Ishikawa (cell line): Measurements from ENCODE around the gene LRRC46.

Experiments used
- CREB1 ChIP-seq: IDR thresholded peaks from 2 replicates; pipeline ENCODE4 v1.6.1; 2012; ENCODE audit warnings: low read depth
- EGR1 ChIP-seq: IDR thresholded peaks from 2 replicates; pipeline ENCODE4 v1.6.1; 2012
- EP300 ChIP-seq: IDR thresholded peaks from 2 replicates; pipeline ENCODE4 v1.6.1; 2012; ENCODE audit warnings: borderline replicate concordance
- FOXM1 ChIP-seq: IDR thresholded peaks from 2 replicates; pipeline ENCODE4 v1.6.1; 2012; ENCODE audit warnings: low read depth, borderline replicate concordance
- NFIC ChIP-seq: IDR thresholded peaks from 2 replicates; pipeline ENCODE4 v1.6.1; 2012
- RAD21 ChIP-seq: IDR thresholded peaks from 2 replicates; pipeline ENCODE4 v1.6.1; 2012; ENCODE audit warnings: low read depth
- TAF1 ChIP-seq: IDR thresholded peaks from 2 replicates; pipeline ENCODE4 v1.6.1; 2012; ENCODE audit warnings: low read depth, mild to moderate bottlenecking
- TCF12 ChIP-seq: IDR thresholded peaks from 2 replicates; pipeline ENCODE4 v1.6.1; 2012; ENCODE audit warnings: low read depth
- TEAD4 ChIP-seq: IDR thresholded peaks from 2 replicates; pipeline ENCODE4 v1.6.1; 2012
- YY1 ChIP-seq: IDR thresholded peaks from 2 replicates; pipeline ENCODE4 v1.6.1; 2012; ENCODE audit warnings: low read depth
- ZBTB7A ChIP-seq: IDR thresholded peaks from 2 replicates; pipeline ENCODE4 v1.6.1; 2012; ENCODE audit warnings: low read depth
- TF ChIP-seq, protein P1 (sequence below): IDR thresholded peaks from 2 replicates; pipeline ENCODE4 v1.6.1; 2012
- TF ChIP-seq, protein P2 (sequence below): IDR thresholded peaks from 2 replicates; pipeline ENCODE4 v1.6.1; 2012
- TF ChIP-seq, protein P3 (sequence below): IDR thresholded peaks from 2 replicates; pipeline ENCODE4 v1.6.1; 2012; ENCODE audit warnings: low read depth, mild to moderate bottlenecking

- TF ChIP-seq NFIC: no peak
- TF ChIP-seq EGR1: no peak
- no peak for TF ChIP-seq EP300
- TF ChIP-seq, protein P1, sequence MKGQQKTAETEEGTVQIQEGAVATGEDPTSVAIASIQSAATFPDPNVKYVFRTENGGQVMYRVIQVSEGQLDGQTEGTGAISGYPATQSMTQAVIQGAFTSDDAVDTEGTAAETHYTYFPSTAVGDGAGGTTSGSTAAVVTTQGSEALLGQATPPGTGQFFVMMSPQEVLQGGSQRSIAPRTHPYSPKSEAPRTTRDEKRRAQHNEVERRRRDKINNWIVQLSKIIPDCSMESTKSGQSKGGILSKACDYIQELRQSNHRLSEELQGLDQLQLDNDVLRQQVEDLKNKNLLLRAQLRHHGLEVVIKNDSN: no peak
- TF ChIP-seq TAF1: no peak
- TF ChIP-seq, protein P2, sequence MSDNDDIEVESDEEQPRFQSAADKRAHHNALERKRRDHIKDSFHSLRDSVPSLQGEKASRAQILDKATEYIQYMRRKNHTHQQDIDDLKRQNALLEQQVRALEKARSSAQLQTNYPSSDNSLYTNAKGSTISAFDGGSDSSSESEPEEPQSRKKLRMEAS: no peak; the same call in 1 of the 2 replicates
- no peak for TF ChIP-seq TCF12
- TF ChIP-seq, protein P3, sequence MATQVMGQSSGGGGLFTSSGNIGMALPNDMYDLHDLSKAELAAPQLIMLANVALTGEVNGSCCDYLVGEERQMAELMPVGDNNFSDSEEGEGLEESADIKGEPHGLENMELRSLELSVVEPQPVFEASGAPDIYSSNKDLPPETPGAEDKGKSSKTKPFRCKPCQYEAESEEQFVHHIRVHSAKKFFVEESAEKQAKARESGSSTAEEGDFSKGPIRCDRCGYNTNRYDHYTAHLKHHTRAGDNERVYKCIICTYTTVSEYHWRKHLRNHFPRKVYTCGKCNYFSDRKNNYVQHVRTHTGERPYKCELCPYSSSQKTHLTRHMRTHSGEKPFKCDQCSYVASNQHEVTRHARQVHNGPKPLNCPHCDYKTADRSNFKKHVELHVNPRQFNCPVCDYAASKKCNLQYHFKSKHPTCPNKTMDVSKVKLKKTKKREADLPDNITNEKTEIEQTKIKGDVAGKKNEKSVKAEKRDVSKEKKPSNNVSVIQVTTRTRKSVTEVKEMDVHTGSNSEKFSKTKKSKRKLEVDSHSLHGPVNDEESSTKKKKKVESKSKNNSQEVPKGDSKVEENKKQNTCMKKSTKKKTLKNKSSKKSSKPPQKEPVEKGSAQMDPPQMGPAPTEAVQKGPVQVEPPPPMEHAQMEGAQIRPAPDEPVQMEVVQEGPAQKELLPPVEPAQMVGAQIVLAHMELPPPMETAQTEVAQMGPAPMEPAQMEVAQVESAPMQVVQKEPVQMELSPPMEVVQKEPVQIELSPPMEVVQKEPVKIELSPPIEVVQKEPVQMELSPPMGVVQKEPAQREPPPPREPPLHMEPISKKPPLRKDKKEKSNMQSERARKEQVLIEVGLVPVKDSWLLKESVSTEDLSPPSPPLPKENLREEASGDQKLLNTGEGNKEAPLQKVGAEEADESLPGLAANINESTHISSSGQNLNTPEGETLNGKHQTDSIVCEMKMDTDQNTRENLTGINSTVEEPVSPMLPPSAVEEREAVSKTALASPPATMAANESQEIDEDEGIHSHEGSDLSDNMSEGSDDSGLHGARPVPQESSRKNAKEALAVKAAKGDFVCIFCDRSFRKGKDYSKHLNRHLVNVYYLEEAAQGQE: no peak
- TF ChIP-seq YY1: no peak
- TF ChIP-seq CREB1: no peak
- no peak for TF ChIP-seq RAD21
- no peak; the same call in 1 of the 2 replicates for TF ChIP-seq TEAD4
- no peak for TF ChIP-seq FOXM1
- TF ChIP-seq ZBTB7A: no peak
Observed at GRCh38 chr17:47810200-47810821, 21.2 kb upstream of the LRRC46 start.
